HCT116 (cell line): ENCODE measurements around the gene GAL3ST3.

ENCODE experiments used
- JUND ChIP-seq: IDR thresholded peaks from 2 replicates; pipeline ENCODE4 v1.6.1; 2012
- POLR2A ChIP-seq: IDR thresholded peaks from 2 replicates; pipeline ENCODE4 v1.7.0; 2011; ENCODE audit warnings: borderline replicate concordance; ENCODE audit not compliant: insufficient read depth, insufficient read length; ENCODE audit errors: extremely low read depth
- POLR2AphosphoS5 ChIP-seq: IDR thresholded peaks from 2 replicates; pipeline ENCODE4 v1.6.1; 2011; ENCODE audit warnings: mild to moderate bottlenecking, low read depth, low read length, moderate library complexity

DNA sequence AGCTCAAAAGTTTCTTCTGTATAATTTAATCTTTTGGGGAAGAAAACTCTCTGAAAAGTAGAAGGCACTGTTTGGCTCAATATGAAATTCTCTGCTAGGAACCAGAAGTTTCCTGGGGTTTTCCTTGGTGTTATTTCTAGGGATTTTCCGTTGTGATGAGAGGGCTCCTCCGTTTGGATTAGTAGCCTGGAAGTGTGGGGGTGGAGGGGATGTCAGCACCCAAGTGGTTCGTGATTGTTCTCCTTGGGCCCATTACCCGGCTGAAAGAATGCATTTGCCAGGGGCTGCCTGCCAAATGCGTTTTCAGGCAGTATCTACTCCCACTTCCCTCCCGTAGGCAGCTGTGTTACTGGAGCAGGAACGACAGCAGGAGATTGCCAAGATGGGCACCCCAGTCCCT is 7.5 kb upstream of the GAL3ST3 start:
- TF ChIP-seq POLR2A (no peak), JUND (no peak), POLR2AphosphoS5 (no peak)
